Lower leg skin (tissue), 4 donors: ENCODE results near the gene CHRDL1. TPM values are rescaled to one million over a fixed set of nuclear protein-coding genes. Genes with fewer than 3 reads are reported as not detected.

Experiments
- DNase-seq, 2 donors: peaks; one replicate each; pipeline ENCODE4 v3.0.0-alpha.2; 2019; ENCODE audit warnings: low spot score in 2 of 2
- H3K4me3 ChIP-seq: fragments of 200-600 bp; sonication (generic); 2 replicates; pipeline ENCODE4 v1.5.1; 2017; ENCODE audit warnings: mild to moderate bottlenecking, low read depth; ENCODE audit not compliant: poor library complexity, severe bottlenecking
- CTCF ChIP-seq, 3 donors: fragments of 450-650 bp; IDR thresholded peaks; one replicate each; pipeline ENCODE4 v1.5.1; 2016; ENCODE audit warnings: antibody characterized with exemption in 3 of 3, mild to moderate bottlenecking in 3 of 3, moderate library complexity in 2 of 3
- POLR2A ChIP-seq, 2 donors: fragments of 450-650 bp; IDR thresholded peaks; one replicate each; pipeline ENCODE4 v1.6.1; 2016 to 2017; ENCODE audit warnings: antibody characterized with exemption in 2 of 2, mild to moderate bottlenecking in 1 of 2, moderate library complexity in 1 of 2
- WGBS, 2 donors: methylation state at CpG; one replicate each; pipeline ENCODE4 v1.1.5; 2018; 5-methylcytosine and 5-hydroxymethylcytosine counted together
- intact Hi-C: fragments of 100-400 bp; cut with DNase I; formaldehyde crosslinking; loops from one replicate; pipeline ENCODE4 v1.15.0; 2023; ENCODE audit warnings: low total_unique reads
- total RNA-seq, 4 donors: library from RNA; depleted of rRNA; stranded (reverse); fragments of >200 nt; gene quantifications; one replicate each; pipeline ENCODE4 v1.1.0, GENCODE V29; 2016

Gene CHRDL1
- total RNA-seq, 4 donors from 2014 or later, result 6.9 to 20.4 (median 17.7) TPM

DNA sequence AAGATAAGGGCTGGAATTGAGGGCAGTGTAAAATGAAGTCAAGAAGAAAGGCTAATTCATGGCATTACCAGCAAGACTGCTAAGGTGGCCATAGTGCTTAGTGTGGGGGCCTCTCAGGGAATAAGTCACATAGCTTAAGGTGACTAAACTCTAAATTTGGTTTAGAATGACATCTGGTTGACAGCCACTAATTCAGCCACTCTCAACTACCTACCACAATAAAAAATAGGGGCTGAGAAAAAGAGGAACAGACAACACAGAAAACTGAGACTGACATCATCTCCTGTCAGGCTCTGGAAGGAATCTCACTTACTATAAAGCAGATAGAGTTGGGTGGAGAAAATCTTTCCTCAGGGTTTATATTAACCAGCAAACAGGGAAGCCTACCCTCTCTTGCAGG, 96.9 kb downstream of the CHRDL1 start:
- no peak overlapping the region for H3K4me3 ChIP-seq
- intact Hi-C loops, result no loop called here
- TF ChIP-seq POLR2A (IDR thresholded peaks at IDR 0.05) (no peak), CTCF (IDR thresholded peaks at IDR 0.05) (no peak)
- DNase-seq, result no peak

DNA sequence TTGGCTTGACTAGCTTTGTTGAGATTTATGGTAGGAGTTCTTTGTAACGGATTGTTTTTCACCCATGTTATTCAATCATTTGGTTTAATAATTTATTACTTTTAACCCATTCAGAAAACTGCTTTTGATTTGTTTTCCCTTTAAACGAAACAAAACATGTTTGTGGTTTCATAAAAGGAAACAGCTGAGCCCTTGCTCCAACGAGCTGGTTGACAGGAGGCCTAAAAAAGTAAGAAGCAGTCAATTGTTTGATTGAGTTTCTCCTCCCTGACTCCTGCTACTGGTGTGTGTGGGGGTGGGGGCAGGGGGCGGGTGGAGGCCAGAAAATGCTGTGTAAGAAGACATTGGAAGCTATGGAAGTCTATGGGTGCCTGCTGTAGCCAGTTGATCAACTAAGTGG, 102.8 kb downstream of the CHRDL1 start:
- TF ChIP-seq CTCF (IDR thresholded peaks at IDR 0.05), result no peak
- TF ChIP-seq POLR2A (IDR thresholded peaks at IDR 0.05), result no peak
- intact Hi-C loops, result no loop called here
- no peak overlapping the region for H3K4me3 ChIP-seq
- WGBS, 2 donors, result 14 to 21% methylated on average over 3 to 4 of the region's 4 CpGs
- no peak for DNase-seq

DNA sequence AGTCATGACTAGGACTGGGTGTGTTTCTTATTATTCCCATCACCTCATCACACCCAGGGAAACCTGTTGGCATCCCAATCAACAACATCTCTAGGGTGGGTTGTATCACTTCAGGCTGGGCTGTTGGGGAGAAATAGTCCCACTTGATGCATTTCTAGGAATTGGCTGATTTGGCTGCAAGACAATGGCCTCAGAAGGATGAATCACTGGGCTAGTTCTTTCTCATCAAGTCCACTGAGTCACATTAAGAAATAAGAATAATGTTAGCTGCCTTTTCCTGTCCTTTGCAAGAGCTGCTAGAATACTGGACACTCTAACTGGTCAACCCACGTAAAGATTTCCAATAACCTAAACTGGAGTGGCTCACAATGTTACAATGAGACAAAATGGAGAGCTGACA, 104.2 kb downstream of the CHRDL1 start:
- intact Hi-C loops, result no loop called here
- H3K4me3 ChIP-seq, result no peak overlapping the region
- WGBS, 2 donors, result 75 to 100% methylated on average over 1 of the region's 1 CpG
- DNase-seq, result no peak
- TF ChIP-seq CTCF (IDR thresholded peaks at IDR 0.05), result no peak
- TF ChIP-seq POLR2A (IDR thresholded peaks at IDR 0.05), result no peak

DNA sequence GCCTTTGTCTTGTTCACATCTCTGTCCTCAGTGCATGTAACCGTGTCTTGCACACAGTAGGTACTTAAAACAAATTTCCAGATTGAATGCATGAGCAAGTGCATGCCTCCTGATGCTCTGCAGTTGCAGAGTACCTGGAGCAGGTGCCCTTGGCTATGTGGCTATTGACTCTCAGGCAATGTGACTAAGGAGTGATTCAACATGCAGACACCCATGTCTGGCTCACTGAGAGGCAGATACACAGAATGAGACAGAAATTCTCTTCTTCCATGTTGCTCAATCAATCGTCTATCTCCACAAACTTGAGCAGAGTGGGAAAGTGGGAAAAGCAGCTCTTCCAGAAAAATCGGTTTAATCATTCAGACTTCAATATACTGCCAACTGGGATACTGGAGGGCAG, 111.0 kb downstream of the CHRDL1 start:
- intact Hi-C loops, result no loop called here
- TF ChIP-seq CTCF (IDR thresholded peaks at IDR 0.05) (no peak), POLR2A (IDR thresholded peaks at IDR 0.05) (no peak)
- no peak for DNase-seq
- no peak overlapping the region for H3K4me3 ChIP-seq
- WGBS, 2 donors, result 60 to 76% methylated on average over 3 of the region's 3 CpGs

DNA sequence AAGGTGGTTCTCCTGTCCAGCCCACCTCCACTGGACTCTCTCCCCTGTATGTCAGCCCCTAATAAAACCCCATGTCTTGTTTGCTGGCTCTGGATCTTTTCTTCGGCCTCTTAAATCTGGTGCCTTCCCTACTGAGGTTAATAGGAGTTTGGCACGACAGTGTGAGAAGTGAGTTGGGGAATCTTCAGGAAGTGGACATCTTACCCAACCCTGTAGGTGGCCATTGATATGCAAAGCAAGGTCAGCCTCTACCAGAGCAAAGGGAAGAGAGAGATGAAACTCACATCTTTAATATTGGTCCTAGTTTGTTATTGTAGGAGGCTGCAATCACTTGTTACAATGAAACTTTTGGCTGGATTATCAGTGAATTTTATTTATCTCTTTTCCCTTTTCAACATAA, 111.7 kb downstream of the CHRDL1 start:
- no peak overlapping the region for H3K4me3 ChIP-seq
- TF ChIP-seq CTCF (IDR thresholded peaks at IDR 0.05) (no peak), POLR2A (IDR thresholded peaks at IDR 0.05) (no peak)
- DNase-seq, result no peak
- 66 to 73% methylated on average over 2 of the region's 2 CpGs for WGBS, 2 donors
- intact Hi-C loops, result no loop called here

DNA sequence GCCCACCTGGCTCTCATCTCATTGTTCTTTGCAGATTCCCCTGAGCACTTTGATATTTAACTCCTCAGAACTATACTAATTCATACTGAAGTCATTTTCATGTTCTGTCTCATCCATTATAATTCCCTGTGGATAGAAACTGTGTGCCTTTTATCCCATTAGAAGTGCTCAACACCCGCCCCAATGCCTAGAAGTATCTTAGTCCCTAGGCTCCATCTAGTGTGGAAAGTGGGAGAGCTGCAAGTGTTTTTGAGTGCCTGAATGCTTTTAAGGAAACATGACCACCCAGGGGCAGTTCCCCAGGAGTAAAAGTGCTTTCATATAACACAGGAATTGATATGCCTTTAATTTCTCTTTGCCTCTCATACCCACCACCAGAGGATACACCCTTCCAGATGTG, 117.0 kb downstream of the CHRDL1 start:
- 50 to 81% methylated on average over 1 of the region's 1 CpG for WGBS, 2 donors
- H3K4me3 ChIP-seq, result no peak overlapping the region
- intact Hi-C loops, result no loop called here
- no peak for TF ChIP-seq POLR2A (IDR thresholded peaks at IDR 0.05)
- no peak for TF ChIP-seq CTCF (IDR thresholded peaks at IDR 0.05)
- no peak for DNase-seq
